ENCODE results near the gene CPT2. TPM values are rescaled to one million over a fixed set of nuclear protein-coding genes. Genes with fewer than 3 reads are reported as not detected.

The CPT2 gene
- total and polyA plus RNA-seq, 9 of the 15 experiments (the other 6 are each of a cell fraction or from before 2014, with no cell fraction given) = 7.6 to 25.1 (median 16.8) TPM

DNA sequence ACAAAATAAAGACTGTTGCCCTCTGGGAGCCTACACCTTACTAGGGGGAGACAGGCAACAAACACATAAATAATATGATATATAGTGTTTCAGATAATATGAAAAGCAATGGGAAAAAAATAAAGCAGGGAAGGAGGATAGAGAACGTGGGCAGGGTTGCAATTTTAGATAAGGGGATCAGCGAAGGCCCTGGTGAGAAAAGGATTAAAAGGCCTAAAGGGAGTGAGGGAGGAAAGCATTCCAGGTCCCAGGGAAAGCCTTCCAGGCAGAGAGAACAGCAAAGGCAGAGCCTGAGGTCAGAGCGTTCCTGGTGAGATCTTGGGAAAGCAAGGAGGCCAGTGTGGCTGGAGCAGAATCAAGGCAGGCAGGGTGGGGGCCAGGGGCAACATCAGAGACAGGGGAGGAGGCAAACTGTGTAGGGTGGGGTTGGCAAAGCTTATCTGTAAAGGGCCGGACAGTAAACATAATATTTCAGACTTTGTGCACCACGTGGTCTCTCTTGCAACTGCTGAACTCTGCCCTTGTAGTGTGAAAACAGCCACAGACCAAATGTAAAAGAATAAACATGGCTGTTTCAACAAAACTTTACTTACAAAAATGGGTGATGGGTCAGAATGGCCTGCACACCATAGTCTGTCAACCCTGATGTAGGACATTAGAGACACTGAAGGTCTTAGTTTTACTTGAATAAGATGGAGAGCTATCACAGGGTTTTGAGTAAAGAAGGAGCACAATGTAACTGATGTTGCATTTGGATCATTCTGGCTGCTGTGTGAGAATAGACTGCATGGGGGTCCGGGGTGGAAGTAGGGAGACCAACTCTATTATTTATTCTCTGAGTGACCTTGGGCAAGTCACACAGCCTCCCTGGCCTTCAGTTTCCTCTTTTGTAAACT, 13.3 kb upstream of the CPT2 start (continued):
- TF ChIP-seq GABPA (tag; conservative IDR thresholded peaks at IDR 0.05; ENCODE audit: low read depth) (no peak), NUFIP1 (IDR thresholded peaks at IDR 0.05; ENCODE audit: partially characterized antibody) (no peak), SREBF2 (CRISPR knock-in tag; IDR thresholded peaks at IDR 0.05) (no peak), MLLT1 (IDR thresholded peaks at IDR 0.05) (no peak), ZNF384 (IDR thresholded peaks at IDR 0.05; ENCODE audit: low read depth, low read length) (no peak), MBD2 (IDR thresholded peaks at IDR 0.05; ENCODE audit: borderline replicate concordance, low read depth) (peak; percentile 35), TAF1 (IDR thresholded peaks at IDR 0.05; ENCODE audit: control insufficient read depth, extremely low read depth, insufficient read depth, low read length, severe bottlenecking) (no peak), JUND (IDR thresholded peaks at IDR 0.05; ENCODE audit: borderline replicate concordance, low read depth, low read length) (no peak), JUND (tag; IDR thresholded peaks at IDR 0.05; ENCODE audit: borderline replicate concordance, low read depth, low read length) (no peak), RFX7 (CRISPR knock-in tag; IDR thresholded peaks at IDR 0.05) (no peak), JUN (IDR thresholded peaks at IDR 0.05; ENCODE audit: borderline replicate concordance, low read depth, low read length) (no peak; the same call in 1 of the 2 replicates), JUN (CRISPR knock-in tag; IDR thresholded peaks at IDR 0.05; ENCODE audit: borderline replicate concordance) (no peak), CSDE1 (IDR thresholded peaks at IDR 0.05) (no peak), ZNF740 (CRISPR knock-in tag; IDR thresholded peaks at IDR 0.05) (no peak), ZNF740 (tag; IDR thresholded peaks at IDR 0.05) (no peak), BRD4 (IDR thresholded peaks at IDR 0.05) (no peak), RAD21 (CRISPR knock-in tag; conservative IDR thresholded peaks at IDR 0.05 in 1 of 2, IDR thresholded peaks at IDR 0.05 in 1 of 2) (no peak), STAT5A (IDR thresholded peaks at IDR 0.05; ENCODE audit: borderline replicate concordance, low read length) (no peak), PATZ1 (CRISPR knock-in tag; IDR thresholded peaks at IDR 0.05; ENCODE audit: borderline replicate concordance) (no peak)
- TF ChIP-seq, protein P1, sequence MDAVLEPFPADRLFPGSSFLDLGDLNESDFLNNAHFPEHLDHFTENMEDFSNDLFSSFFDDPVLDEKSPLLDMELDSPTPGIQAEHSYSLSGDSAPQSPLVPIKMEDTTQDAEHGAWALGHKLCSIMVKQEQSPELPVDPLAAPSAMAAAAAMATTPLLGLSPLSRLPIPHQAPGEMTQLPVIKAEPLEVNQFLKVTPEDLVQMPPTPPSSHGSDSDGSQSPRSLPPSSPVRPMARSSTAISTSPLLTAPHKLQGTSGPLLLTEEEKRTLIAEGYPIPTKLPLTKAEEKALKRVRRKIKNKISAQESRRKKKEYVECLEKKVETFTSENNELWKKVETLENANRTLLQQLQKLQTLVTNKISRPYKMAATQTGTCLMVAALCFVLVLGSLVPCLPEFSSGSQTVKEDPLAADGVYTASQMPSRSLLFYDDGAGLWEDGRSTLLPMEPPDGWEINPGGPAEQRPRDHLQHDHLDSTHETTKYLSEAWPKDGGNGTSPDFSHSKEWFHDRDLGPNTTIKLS (IDR thresholded peaks at IDR 0.05; ENCODE audit: borderline replicate concordance, low read depth) = no peak
- TF ChIP-seq, protein P2, sequence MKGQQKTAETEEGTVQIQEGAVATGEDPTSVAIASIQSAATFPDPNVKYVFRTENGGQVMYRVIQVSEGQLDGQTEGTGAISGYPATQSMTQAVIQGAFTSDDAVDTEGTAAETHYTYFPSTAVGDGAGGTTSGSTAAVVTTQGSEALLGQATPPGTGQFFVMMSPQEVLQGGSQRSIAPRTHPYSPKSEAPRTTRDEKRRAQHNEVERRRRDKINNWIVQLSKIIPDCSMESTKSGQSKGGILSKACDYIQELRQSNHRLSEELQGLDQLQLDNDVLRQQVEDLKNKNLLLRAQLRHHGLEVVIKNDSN (CRISPR knock-in tag; IDR thresholded peaks at IDR 0.05) = peak; percentile 84
